AG10803 (cell line): Measurements from ENCODE around the gene ABHD17B.

ENCODE experiments used
- DNase-seq: peaks from one replicate; pipeline ENCODE4 v3.0.0; 2010; ENCODE audit warnings: low read depth
- H3K4me3 ChIP-seq: 2 replicates; pipeline ENCODE4 v1.5.1; 2011; ENCODE audit warnings: mild to moderate bottlenecking, low read length, control low read depth
- TF ChIP-seq, protein P1 (sequence below): conservative IDR thresholded peaks from 2 replicates; pipeline ENCODE4 v1.5.1; 2011; ENCODE audit warnings: mild to moderate bottlenecking, low read length, control low read depth, inconsistent platforms

Gene ABHD17B

GRCh38 chr9:71857159-71857558, 53.8 kb downstream of the ABHD17B start:
- H3K4me3 ChIP-seq: no peak overlapping the region
- TF ChIP-seq, protein P1, sequence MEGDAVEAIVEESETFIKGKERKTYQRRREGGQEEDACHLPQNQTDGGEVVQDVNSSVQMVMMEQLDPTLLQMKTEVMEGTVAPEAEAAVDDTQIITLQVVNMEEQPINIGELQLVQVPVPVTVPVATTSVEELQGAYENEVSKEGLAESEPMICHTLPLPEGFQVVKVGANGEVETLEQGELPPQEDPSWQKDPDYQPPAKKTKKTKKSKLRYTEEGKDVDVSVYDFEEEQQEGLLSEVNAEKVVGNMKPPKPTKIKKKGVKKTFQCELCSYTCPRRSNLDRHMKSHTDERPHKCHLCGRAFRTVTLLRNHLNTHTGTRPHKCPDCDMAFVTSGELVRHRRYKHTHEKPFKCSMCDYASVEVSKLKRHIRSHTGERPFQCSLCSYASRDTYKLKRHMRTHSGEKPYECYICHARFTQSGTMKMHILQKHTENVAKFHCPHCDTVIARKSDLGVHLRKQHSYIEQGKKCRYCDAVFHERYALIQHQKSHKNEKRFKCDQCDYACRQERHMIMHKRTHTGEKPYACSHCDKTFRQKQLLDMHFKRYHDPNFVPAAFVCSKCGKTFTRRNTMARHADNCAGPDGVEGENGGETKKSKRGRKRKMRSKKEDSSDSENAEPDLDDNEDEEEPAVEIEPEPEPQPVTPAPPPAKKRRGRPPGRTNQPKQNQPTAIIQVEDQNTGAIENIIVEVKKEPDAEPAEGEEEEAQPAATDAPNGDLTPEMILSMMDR: no peak
- DNase-seq: no peak

DNA sequence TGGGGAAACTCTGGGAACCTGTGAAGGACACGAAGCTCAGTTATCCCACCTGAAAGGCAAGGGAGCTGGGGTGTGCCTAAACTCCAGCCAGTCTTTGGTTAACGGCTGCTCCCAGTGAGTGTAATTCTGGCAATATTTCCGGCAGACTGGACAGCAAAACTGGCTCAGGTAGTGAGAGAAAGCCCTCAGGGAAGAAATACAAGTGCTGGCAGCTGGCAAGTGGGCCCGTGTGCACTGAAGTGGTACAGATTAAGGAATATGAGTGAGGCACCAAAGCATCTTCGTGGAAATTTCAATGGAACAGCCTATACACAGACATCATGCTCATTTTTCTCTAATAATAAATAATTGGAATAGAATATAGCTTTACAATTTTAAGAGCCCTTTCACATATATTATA, 56.2 kb downstream of the ABHD17B start:
- TF ChIP-seq, protein P1: no peak
- DNase-seq: no peak
- no peak overlapping the region for H3K4me3 ChIP-seq

DNA sequence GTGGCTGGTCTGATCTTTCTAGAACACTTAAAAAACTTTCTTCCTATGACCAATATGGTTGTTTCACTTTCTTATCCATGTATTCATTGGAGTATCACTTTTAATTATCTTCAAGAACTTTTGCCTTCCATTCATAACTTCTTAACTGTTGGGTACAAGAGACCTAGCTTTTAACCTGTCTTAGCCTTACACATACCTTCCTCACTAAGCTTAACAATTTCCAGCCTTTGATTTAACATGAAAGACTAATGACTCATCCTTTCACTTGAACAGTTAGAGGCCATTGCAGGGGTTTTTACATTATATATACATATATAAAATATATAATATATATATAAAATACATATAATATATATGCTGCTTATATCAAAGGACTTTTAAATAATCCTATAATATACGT, 57.9 kb downstream of the ABHD17B start:
- TF ChIP-seq, protein P1: no peak
- no peak overlapping the region for H3K4me3 ChIP-seq
- DNase-seq: no peak

DNA sequence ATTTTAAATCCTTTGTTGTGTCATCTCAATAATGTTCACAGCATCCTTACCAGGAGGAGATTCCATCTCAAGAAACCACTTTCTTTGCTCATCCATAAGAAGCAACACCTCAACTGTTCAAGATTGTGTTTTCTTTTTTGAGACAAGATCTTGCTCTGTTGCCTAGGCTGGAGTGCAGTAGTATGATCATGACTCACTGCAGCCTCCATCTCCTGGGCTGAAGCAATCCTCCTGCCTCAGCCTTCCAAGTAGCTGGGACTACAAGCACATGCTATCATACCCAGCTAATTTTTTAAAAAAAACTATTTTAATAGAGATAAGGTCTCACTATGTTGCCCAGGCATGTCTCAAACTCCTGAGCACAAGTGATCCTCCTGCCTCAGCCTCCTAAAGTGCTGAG, 60.0 kb downstream of the ABHD17B start:
- H3K4me3 ChIP-seq: no peak overlapping the region
- TF ChIP-seq, protein P1: no peak
- no peak for DNase-seq

- H3K4me3 ChIP-seq: no peak overlapping the region
- TF ChIP-seq, protein P1: no peak
- no peak for DNase-seq
These were observed 63.1 kb downstream of the ABHD17B start for GRCh38 chr9:71847892-71848291.

- TF ChIP-seq, protein P1: no peak
- DNase-seq: no peak
- H3K4me3 ChIP-seq: no peak overlapping the region
These were observed 66.2 kb downstream of the ABHD17B start for GRCh38 chr9:71844808-71845207.

DNA sequence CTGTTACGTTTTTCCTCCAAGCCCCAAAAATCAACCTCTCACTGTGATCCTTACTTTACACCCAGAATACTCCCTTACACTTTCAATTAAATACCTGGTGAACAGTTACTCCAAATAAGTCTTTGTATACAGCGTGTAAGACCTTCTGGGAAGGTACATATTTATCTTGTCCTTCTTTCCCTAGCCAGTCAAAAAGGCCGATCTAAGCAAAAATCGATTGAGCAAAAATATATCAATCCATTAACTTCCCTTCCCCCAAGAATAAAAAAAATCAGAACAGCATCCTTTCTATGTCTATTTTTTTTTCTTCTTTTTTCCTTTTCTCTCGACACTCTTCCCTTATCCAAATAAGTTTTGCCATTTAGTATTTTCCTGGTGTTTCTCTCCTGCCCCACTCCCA, 71.3 kb downstream of the ABHD17B start:
- TF ChIP-seq, protein P1: no peak
- no peak for DNase-seq
- H3K4me3 ChIP-seq: no peak overlapping the region
